ENCODE data around the gene FHL1. TPM values are rescaled to one million over a fixed set of nuclear protein-coding genes. Genes with fewer than 3 reads are reported as not detected.
A peak's percentile ranks its signal among the peaks of the same experiment; 100 is the strongest.
"Not testable (repeated sequence)": the region's sequence is repeated elsewhere in the genome, so short reads cannot be mapped to it uniquely, and the experiment has no call there.

Gene FHL1
- total RNA-seq, 4 donors from 2014 or later = 139 to 617 (median 162) TPM

DNA sequence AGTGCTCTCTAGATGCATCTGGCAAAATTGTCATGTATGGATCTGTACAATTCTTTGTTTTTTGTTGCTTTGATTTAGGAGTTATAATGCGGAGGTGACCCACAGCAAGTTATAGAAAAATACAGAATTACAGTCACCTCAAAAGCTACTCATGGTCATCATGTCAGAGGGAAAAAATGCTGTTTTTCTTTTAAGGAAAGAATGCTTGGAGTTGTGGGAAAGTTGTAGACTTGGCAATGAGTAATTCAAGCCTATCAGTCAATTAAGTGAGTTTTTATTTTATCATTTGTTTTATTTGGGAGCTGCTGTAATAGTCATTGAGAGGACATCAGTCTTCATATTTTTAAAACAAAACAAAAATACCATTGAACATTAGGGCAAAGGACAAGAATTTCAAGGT is 16.4 kb downstream of the FHL1 start:
- WGBS, 2 donors (ENCODE audit: low coverage in 1 of 2) = 83% methylated on average over 1 of the region's 1 CpG; no CpG with 5 or more reads in 1 of the 2 donors
- in situ Hi-C loops (cut with MboI; ENCODE audit: low pct_ligation_motif_present in 1 of 4, low pct_unique_long_range_greater_than_20kb in 1 of 4, low sequenced_read_pairs in 3 of 4) (loop anchor here in 1 of 4 donors (25.0 kb wide), 1 partner anchor 126 kb away; no protein-coding TSS in a partner anchor), intact Hi-C loops (cut with DNase I; ENCODE audit: low total_unique reads) (no loop called here)
- peak overlapping the region; percentile 62 to 94 (median 77) for H3K27ac ChIP-seq
- H3K4me1 ChIP-seq = peaks cover 0 to 18% (median 6%) of the 10 kb centered on the region in 4 donors
- no peaks in the 10 kb centered on the region for H3K36me3 ChIP-seq
- H3K9me3 ChIP-seq = no peaks in the 10 kb centered on the region
- H3K27me3 ChIP-seq = no peaks in the 10 kb centered on the region
- TF ChIP-seq POLR2AphosphoS5 (IDR thresholded peaks at IDR 0.05) (no peak), POLR2A (IDR thresholded peaks at IDR 0.05) (no peak), CTCF (IDR thresholded peaks at IDR 0.05) (no peak), EP300 (IDR thresholded peaks at IDR 0.05; ENCODE audit: low read depth) (no peak)
- no peak for DNase-seq
- H3K4me3 ChIP-seq = no peak overlapping the region

- no peaks in the 10 kb centered on the region for H3K36me3 ChIP-seq
- in situ Hi-C loops (cut with MboI; ENCODE audit: low pct_ligation_motif_present in 1 of 4, low pct_unique_long_range_greater_than_20kb in 1 of 4, low sequenced_read_pairs in 3 of 4) = loop anchor here in 1 of 4 donors (25.0 kb wide), 1 partner anchor 128 kb away; no protein-coding TSS in a partner anchor
- intact Hi-C loops (cut with DNase I; ENCODE audit: low total_unique reads) = no loop called here
- H3K27ac ChIP-seq = peak overlapping the region; percentile 57 to 94 (median 77)
- no peaks in the 10 kb centered on the region for H3K27me3 ChIP-seq
- H3K9me3 ChIP-seq = no peaks in the 10 kb centered on the region
- TF ChIP-seq CTCF (IDR thresholded peaks at IDR 0.05) = no peak
- no peak for TF ChIP-seq EP300 (IDR thresholded peaks at IDR 0.05; ENCODE audit: low read depth)
- no peak for TF ChIP-seq POLR2A (IDR thresholded peaks at IDR 0.05)
- TF ChIP-seq POLR2AphosphoS5 (IDR thresholded peaks at IDR 0.05) = no peak
- 37 to 44% methylated on average over 3 of the region's 3 CpGs for WGBS, 2 donors (ENCODE audit: low coverage in 1 of 2)
- H3K4me1 ChIP-seq = peaks cover 0 to 12% (median 5%) of the 10 kb centered on the region in 4 donors
- no peak for DNase-seq
- no peak overlapping the region for H3K4me3 ChIP-seq
Measured at GRCh38 chrX:136165406-136165805, 18.1 kb downstream of the FHL1 start.

DNA sequence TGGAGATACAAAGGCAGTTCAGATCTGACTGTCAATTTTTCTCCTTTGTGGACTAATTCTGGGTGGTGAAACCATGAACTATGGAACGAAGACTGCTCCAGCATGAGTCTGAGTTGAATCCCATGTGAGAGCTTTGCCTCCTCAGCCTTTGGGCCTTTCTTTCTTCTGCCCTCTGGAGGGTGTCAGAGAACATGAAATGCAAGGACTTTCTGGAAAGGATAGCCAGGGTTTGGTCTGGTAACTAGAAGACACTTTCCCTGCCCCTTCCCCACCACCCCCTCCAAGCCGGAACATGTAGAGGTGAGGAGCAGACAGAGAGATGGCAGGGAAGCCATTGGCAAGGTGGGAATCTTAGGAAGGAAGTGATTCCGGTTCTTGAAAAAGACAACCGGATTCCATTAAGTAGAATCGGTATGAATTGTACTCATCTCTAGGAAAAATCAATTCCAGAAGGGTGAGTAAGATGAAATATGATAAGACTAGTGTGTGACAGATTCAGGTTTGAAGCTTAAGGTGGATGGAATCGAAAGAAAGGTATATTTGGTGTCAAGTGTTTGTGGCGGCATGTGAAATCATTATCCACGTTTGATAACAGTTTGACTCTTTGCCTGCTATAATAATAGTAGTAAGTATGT is 19.0 kb downstream of the FHL1 start:
- DNase-seq = no peak
- peaks cover 0 to 12% (median 3%) of the 10 kb centered on the region in 4 donors for H3K4me1 ChIP-seq
- H3K27me3 ChIP-seq = no peaks in the 10 kb centered on the region
- in situ Hi-C loops (cut with MboI; ENCODE audit: low pct_ligation_motif_present in 1 of 4, low pct_unique_long_range_greater_than_20kb in 1 of 4, low sequenced_read_pairs in 3 of 4) (loop anchor here in 1 of 4 donors (25.0 kb wide), 1 partner anchor 129 kb away; no protein-coding TSS in a partner anchor), intact Hi-C loops (cut with DNase I; ENCODE audit: low total_unique reads) (no loop called here)
- peak overlapping the region; percentile 57 to 94 (median 77) for H3K27ac ChIP-seq
- TF ChIP-seq POLR2A (IDR thresholded peaks at IDR 0.05) (no peak), CTCF (IDR thresholded peaks at IDR 0.05) (peak in 2 of 5 experiments; percentile 5 to 9)
- no peak overlapping the region for H3K4me3 ChIP-seq
- WGBS, 2 donors (ENCODE audit: low coverage in 1 of 2) = 51 to 74% methylated on average over 3 to 8 of the region's 8 CpGs
- H3K36me3 ChIP-seq = no peaks in the 10 kb centered on the region
- H3K9me3 ChIP-seq = no peaks in the 10 kb centered on the region

- in situ Hi-C loops (cut with MboI; ENCODE audit: low pct_ligation_motif_present in 1 of 4, low pct_unique_long_range_greater_than_20kb in 1 of 4, low sequenced_read_pairs in 3 of 4) = loop anchor here in 1 of 4 donors (25.0 kb wide), 1 partner anchor 131 kb away; no protein-coding TSS in a partner anchor
- H3K27me3 ChIP-seq; H3K4me3 ChIP-seq; H3K36me3 ChIP-seq; H3K9me3 ChIP-seq; DNase-seq; intact Hi-C loops (cut with DNase I; ENCODE audit: low total_unique reads): not testable (repeated sequence)
- H3K4me1 ChIP-seq = peaks cover 0 to 12% (median 3%) of the 10 kb centered on the region in 4 donors
- H3K27ac ChIP-seq = peak overlapping the region; percentile 69 to 94 (median 81)
- WGBS, 2 donors (ENCODE audit: low coverage in 1 of 2) = 76% methylated on average over 6 of the region's 6 CpGs; no CpG with 5 or more reads in 1 of the 2 donors
Measured at GRCh38 chrX:136167989-136168388, 20.7 kb downstream of the FHL1 start.

Measured in transverse colon (tissue), 4 donors.